ENCODE results near the gene SIRT7.
A peak's percentile ranks its signal among the peaks of the same experiment; 100 is the strongest.
"Not testable (repeated sequence)": the region's sequence is repeated elsewhere in the genome, so short reads cannot be mapped to it uniquely, and the experiment has no call there.

SIRT7 gene

GRCh38 chr17:81918832-81919545, 1.0 kb upstream of the SIRT7 start:
- no peak for DNase-seq

GRCh38 chr17:81918333-81918669, 325 bp upstream of the SIRT7 start:
- DNase-seq, result not testable (repeated sequence)

- DNase-seq, result no peak
These were observed 1.6 kb downstream of the SIRT7 start for GRCh38 chr17:81916234-81917001.

GRCh38 chr17:81915331-81915730, 2.6 kb downstream of the SIRT7 start:
- no peak for DNase-seq

GRCh38 chr17:81914103-81914850, 3.7 kb downstream of the SIRT7 start:
- DNase-seq, result no peak

GRCh38 chr17:81913394-81914102, 4.4 kb downstream of the SIRT7 start:
- no peak for DNase-seq

GRCh38 chr17:81912441-81913309, 5.3 kb downstream of the SIRT7 start:
- DNase-seq, result no peak

- DNase-seq, result no peak
These were observed 6.0 kb downstream of the SIRT7 start for GRCh38 chr17:81911969-81912368.

GRCh38 chr17:81911277-81911961, 6.6 kb downstream of the SIRT7 start, which contains the start of gene PCYT2:
TSS of gene PCYT2 (minus strand) at chr17:81911399. CDS start at chr17:81911355, 44 bp downstream.
- peak; percentile 62 for DNase-seq

- DNase-seq, result peak; percentile 43
These were observed 7.1 kb downstream of the SIRT7 start for GRCh38 chr17:81910840-81911276.

GRCh38 chr17:81909966-81910839, 7.8 kb downstream of the SIRT7 start:
- DNase-seq, result no peak

GRCh38 chr17:81909231-81909630, 8.7 kb downstream of the SIRT7 start:
- DNase-seq, result no peak

- no peak for DNase-seq
These were observed 9.2 kb downstream of the SIRT7 start for GRCh38 chr17:81908793-81909192.

- DNase-seq, result no peak
These were observed 10.5 kb downstream of the SIRT7 start for GRCh38 chr17:81907219-81908145.

GRCh38 chr17:81906476-81907218, 11.3 kb downstream of the SIRT7 start:
- DNase-seq, result no peak

- DNase-seq, result no peak
These were observed 12.0 kb downstream of the SIRT7 start for GRCh38 chr17:81905993-81906392.

- no peak for DNase-seq
These were observed 12.5 kb downstream of the SIRT7 start for GRCh38 chr17:81905424-81905875.
